ENCODE measurements around the gene SIM2.

DNA sequence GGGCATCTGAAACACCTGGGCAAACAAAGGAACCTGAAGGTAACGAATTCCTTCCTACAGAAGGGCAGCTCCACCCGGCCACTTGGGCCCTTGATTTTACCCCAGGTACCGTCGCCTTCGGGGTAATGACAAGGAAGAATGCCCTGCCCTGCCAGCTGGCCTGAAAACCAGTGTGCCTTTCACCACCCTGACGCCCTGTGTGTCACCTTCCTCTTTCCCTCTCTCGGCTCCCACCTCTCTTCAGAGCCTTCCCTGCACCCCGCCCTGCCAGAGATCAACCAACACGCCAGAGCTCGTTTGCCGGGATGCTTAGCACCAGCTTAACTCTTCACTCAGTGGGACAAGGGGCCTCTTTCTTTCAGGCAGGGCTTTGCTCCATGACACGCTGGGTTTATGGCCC is 86.0 kb downstream of the SIM2 start:
- TF ChIP-seq, protein P1, sequence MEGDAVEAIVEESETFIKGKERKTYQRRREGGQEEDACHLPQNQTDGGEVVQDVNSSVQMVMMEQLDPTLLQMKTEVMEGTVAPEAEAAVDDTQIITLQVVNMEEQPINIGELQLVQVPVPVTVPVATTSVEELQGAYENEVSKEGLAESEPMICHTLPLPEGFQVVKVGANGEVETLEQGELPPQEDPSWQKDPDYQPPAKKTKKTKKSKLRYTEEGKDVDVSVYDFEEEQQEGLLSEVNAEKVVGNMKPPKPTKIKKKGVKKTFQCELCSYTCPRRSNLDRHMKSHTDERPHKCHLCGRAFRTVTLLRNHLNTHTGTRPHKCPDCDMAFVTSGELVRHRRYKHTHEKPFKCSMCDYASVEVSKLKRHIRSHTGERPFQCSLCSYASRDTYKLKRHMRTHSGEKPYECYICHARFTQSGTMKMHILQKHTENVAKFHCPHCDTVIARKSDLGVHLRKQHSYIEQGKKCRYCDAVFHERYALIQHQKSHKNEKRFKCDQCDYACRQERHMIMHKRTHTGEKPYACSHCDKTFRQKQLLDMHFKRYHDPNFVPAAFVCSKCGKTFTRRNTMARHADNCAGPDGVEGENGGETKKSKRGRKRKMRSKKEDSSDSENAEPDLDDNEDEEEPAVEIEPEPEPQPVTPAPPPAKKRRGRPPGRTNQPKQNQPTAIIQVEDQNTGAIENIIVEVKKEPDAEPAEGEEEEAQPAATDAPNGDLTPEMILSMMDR (IDR thresholded peaks at IDR 0.05), result no peak
- no peak for TF ChIP-seq POLR2A (IDR thresholded peaks at IDR 0.05)
